Ramos (cell line): Measurements from ENCODE around the gene KRT33A.
"Not testable (repeated sequence)": the region's sequence is repeated elsewhere in the genome, so short reads cannot be mapped to it uniquely, and the experiment has no call there.

Source experiments
- in situ Hi-C: fragments of 300-500 bp; cut with MboI; formaldehyde crosslinking; loops from one replicate; pipeline ENCODE4 v1.14.3; 2022; ENCODE audit warnings: low sequenced_read_pairs; ENCODE audit not compliant: unreplicated experiment

KRT33A gene

GRCh38 chr17:41350381-41350878, at the start of gene KRT33A:
Gene KRT33A (minus strand): TSS chr17:41350828. CDS start chr17:41350767, 61 bp downstream.
- in situ Hi-C loops: not testable (repeated sequence)

DNA sequence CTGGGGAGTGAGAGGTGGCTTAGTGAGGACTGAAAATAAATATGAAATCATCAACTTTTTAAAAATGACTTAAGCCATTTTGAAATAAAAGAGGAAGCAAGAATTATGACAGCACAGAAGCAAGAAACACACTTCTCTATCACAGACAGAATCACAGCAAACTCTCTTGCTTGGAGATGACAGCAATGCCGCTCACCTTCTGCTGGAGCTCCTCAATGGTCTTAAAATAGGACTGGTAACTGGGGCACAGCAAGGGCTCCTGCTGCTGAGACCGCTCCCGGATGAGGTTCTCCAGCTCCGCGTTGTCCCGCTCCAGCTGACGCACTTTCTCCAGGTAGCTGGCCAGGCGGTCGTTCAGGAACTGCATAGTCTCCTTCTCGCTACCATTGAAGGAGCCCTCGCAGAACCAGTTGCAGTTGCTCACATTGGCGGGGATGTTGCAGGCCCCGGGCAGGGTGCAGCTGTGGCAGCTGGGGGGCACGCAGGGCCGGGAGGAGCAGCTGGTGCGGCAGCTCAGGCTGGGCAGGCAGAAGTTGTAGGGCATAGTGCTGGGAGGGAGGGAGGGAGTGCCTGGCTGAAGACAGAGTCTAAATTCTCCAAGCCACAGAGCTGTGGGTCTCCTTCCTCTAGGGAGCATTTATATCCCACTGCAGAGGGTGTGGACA, 46.5 kb upstream of the KRT33A start, which contains the start of gene KRT31:
Gene KRT31 (minus strand): TSS at position 613 of the 665 bp plus-strand sequence. CDS start 69 bp downstream, at position 544.
- in situ Hi-C loops: no loop called here

- in situ Hi-C loops: no loop called here
Measured at GRCh38 chr17:41396340-41396739, 45.7 kb upstream of the KRT33A start.

DNA sequence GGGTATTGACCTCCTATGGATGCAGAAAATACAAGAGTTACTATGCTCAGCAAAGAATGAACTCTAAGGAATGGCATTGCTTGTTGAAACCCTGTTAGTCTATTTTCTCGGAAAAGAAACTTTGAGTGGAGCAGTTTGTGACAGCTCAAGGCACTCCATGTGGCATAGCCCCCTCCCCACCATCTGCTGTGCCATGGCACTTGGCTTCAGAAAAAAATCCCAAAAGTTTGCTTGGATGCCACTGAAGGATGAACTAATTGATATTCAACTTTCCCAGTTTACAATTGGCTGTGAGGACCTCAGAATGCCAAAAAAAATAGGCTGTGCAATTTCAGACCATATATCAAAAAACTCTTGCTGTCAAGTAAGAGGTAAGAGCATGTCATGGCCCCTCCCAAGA, 45.0 kb upstream of the KRT33A start:
- in situ Hi-C loops: no loop called here

DNA sequence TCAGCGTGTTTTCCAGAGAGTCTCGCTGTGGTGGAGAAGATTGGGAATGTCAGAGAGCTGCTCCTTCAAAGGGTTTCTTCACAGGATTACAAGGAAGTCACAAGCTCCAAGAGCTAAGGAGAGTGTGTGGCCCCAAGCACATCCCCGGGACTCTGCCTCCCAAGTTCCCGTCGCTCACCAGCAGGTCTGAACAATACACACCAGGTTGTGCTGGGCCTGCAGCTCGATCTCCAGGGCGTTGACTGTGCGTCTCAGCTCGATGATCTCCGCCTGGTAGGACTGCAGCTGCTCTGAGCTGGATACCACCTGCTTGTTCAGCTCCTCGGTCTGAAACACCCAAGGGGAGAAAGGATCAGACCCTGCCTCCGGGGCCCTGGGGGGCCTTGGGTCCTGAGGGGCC, 44.4 kb upstream of the KRT33A start:
- in situ Hi-C loops: not testable (repeated sequence)

DNA sequence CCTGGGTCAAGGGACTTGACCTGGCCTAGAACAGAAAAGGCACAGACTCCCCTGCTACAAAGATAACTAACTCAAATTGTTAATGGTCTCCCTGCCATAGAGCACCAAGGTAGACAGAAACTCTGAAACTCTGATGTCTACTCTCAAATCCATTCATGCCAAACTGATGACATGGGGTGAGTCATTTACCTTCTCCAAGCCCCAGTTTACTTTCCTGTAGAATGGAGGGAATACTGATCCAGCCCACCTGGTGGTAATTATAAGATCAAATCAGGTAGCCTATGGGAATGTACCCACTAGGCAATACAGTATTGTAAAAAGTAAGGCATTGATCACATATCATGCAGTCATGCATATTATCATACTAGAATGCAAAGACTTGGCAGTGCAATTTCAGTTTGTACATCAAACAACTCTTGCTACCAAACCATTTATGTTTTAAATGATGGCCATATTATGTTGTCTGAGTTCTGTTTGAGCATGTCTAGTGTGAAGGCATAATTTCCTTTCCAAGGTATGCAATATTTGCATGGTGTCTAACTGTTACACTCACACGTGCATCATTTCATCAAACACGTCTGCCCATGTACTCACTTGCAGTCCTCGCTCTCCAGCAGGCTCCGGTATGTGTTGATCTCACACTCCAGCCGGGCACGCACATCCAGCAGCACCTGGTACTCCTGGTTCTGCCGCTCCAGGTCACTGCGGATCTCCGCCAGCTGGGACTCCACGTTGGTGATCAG, 43.8 kb upstream of the KRT33A start:
- in situ Hi-C loops: no loop called here

DNA sequence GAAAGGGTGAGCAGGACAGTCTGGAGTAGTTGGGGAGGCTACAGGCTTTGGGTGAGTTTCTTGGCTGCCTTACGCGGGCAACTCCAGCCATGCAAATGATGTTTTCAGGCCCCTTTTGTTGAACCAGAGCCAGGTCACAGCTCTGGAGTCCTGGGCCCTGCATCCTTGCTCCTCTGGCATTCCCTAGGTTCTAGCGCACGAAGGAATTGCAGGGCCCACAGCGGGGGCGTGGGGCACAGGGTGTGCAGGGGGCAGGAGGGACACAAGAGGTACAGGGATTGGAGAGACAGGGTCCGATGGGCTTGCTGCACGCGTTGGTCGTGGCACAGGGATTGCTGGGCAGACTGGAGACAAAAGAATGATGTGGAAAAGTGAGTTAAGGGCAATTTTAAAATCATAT, 43.2 kb upstream of the KRT33A start:
- in situ Hi-C loops: no loop called here

- in situ Hi-C loops: no loop called here
Measured at GRCh38 chr17:41393294-41393693, 42.7 kb upstream of the KRT33A start.

DNA sequence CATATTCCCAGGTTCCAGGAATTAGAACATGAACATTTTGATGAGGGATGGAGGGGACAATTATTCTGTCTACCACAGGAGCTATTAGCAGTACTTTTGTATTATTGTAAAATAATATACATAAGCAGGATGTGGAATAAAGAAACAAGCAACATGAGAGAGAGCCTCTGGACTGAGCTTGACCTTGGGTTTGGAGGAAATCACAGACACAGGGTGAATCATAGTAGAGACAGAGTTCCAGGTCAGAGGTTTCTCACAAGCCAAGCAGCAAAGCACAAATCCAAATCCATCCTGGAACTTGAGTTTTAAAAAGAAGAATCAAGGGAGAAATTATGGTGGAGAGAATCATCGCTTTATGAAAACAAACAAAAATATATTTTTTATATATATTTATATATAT, 41.6 kb upstream of the KRT33A start:
- in situ Hi-C loops: no loop called here

DNA sequence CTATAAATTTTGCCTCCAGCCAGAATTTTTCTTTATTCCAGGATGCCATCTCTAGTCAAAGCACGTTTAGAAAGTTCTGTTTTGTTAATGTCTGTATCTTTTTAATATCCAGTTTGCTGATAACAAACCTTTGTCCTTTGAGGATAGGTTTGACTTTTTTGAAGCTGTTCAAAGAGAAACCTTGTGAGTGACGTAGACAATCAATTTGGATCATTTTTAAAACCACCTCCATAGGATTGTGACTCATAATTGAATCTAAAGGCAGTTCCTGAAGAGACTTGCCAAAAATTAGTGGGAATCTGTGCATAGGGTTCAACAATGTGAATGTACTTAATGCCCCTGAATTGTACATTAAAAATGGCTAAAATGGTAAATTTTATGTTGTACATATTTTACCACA, 40.9 kb upstream of the KRT33A start:
- in situ Hi-C loops: no loop called here

DNA sequence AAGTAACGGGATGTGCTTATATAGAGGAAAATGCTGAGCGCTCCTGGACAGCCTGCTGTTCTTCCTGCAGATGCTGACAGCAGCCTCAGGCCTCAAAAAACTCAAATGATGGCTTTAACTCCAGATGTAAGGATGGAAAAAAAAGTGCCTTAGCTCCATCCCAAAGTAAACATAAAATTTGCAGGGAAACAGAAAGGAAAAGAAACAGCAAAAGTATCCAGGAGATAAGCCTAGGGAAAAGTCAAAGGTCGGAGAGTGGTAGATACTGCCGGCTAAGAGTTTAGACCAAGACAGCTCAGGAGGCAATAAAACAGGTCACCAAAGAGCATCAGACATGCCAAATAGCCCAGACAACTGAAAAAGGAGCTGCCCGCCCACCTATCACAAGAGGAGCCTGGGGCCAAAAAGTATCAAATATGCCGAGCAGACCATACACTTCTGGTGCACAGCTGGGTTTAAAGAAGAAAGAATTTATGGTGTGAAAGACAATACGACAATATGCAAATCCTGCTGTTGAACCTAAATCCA, 39.8 kb upstream of the KRT33A start:
- in situ Hi-C loops: no loop called here

- in situ Hi-C loops: no loop called here
Measured at GRCh38 chr17:41387670-41388069, 37.0 kb upstream of the KRT33A start.

- in situ Hi-C loops: no loop called here
Measured at GRCh38 chr17:41386227-41386626, 35.6 kb upstream of the KRT33A start.

- in situ Hi-C loops: no loop called here
Measured at GRCh38 chr17:41383690-41384089, 33.1 kb upstream of the KRT33A start.

- in situ Hi-C loops: no loop called here
Measured at GRCh38 chr17:41382394-41382793, 31.8 kb upstream of the KRT33A start.

GRCh38 chr17:41381943-41382342, 31.3 kb upstream of the KRT33A start, which contains the start of gene KRT34:
Gene KRT34 (minus strand): TSS chr17:41382306. CDS start chr17:41382246, 60 bp downstream.
- in situ Hi-C loops: not testable (repeated sequence)

- in situ Hi-C loops: not testable (repeated sequence)
Measured at GRCh38 chr17:41380091-41380490, 29.5 kb upstream of the KRT33A start.

DNA sequence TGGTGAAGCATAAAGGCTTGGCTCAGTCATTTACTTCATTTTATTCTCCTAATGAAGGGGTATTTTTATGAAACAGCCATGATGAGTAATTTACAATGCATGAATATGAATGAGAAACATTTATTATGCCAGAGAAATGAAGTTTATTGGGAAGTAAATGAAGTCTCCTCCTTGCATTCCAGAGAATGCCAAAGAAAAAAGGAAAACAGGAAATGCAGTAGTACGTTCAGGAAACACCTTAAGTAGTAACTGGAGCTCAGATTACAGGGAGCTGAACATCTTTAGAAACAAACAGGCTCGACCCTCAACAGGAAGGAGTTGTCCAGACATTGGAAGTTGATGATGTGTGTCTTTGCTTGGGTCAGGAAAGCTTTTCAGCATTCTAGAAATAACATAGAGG, 26.9 kb upstream of the KRT33A start:
- in situ Hi-C loops: no loop called here

DNA sequence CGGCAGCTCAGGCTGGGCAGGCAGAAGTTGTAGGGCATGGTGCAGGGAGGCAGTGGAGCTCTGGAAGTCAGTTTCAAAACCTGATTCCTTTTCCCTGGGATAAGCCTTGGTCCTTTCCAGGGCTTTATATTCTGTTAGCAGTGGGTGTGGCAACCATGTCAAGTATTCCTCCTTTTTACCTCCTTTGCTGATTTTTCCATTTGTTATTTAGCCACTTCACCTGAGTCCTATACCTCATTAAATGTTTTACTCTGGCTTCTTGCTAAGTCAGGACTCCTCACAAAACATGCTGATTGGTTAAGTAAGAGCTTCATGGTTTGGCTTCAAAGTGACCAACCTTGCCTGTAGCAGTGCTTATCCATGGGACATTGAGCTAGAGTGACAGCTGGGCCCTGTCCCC, 19.1 kb upstream of the KRT33A start, which contains the start of gene KRT33B:
Gene KRT33B (minus strand): TSS at position 101 of the 400 bp plus-strand sequence. CDS start 63 bp downstream, at position 38.
- in situ Hi-C loops: no loop called here

GRCh38 chr17:41369023-41369422, 18.4 kb upstream of the KRT33A start:
- in situ Hi-C loops: no loop called here
